Stomach (tissue), 4 donors: ENCODE data around the gene SEMA7A.

Experiments used
- POLR2AphosphoS5 ChIP-seq, 3 donors: sonication (generic); formaldehyde crosslinking; IDR thresholded peaks; one replicate each; pipeline ENCODE4 v1.6.1; 2016; ENCODE audit warnings: antibody characterized with exemption in 3 of 3
- TF ChIP-seq, protein P1 (sequence below), 7 experiments: fragments of 450-650 bp in 4 of 7; fragments of 200-600 bp in 3 of 7; sonication (generic) in 3 of 7; IDR thresholded peaks; one replicate each; pipeline ENCODE4 v1.5.1; 2016 to 2019; ENCODE audit warnings: antibody characterized with exemption in 7 of 7, control low read depth in 2 of 7, mild to moderate bottlenecking in 1 of 7

DNA sequence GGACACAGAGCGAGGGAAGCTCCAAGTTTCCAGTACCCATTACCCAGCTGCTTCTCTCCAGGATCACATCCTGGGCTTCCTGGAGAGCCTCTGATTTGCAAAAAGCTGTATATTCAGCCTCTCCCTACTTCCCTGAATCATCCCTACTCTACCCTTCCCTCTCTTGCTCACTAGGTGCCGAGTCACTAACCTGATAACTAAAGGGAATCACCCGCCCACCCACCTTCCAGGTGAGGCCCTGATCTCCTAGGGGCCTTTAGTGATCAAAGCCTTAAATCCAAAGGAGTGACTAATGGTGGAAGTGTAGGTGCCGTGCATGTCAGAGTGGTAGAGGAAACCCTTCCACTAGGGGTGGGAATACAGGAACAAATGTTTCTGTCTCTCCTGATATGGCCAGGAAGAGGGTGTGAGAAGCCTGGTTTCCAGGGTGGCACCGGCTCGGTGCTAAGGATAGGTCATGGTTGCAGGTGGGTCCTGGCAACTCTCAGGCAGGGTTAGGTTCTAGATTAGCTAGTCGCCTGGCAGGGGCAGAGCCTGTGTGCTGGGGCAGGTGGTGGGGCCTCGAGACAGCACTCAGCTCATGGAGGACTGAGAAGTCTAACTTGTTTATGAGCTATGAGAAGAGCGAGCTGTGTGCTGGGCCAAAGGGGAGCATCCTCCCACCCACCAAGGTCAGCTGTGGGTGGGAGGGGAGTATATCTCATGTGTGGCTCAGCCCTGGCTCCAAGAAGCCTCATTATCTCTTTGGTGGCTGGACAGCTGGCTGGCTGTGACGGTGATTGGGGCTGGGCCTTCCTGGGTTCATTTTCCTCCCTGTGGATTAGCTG is 10.1 kb downstream of the SEMA7A start:
- TF ChIP-seq, protein P1, sequence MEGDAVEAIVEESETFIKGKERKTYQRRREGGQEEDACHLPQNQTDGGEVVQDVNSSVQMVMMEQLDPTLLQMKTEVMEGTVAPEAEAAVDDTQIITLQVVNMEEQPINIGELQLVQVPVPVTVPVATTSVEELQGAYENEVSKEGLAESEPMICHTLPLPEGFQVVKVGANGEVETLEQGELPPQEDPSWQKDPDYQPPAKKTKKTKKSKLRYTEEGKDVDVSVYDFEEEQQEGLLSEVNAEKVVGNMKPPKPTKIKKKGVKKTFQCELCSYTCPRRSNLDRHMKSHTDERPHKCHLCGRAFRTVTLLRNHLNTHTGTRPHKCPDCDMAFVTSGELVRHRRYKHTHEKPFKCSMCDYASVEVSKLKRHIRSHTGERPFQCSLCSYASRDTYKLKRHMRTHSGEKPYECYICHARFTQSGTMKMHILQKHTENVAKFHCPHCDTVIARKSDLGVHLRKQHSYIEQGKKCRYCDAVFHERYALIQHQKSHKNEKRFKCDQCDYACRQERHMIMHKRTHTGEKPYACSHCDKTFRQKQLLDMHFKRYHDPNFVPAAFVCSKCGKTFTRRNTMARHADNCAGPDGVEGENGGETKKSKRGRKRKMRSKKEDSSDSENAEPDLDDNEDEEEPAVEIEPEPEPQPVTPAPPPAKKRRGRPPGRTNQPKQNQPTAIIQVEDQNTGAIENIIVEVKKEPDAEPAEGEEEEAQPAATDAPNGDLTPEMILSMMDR (IDR thresholded peaks at IDR 0.05), result no peak
- TF ChIP-seq POLR2AphosphoS5 (IDR thresholded peaks at IDR 0.05), result no peak
